ENCODE data around the gene ADAMTS20.

DNA sequence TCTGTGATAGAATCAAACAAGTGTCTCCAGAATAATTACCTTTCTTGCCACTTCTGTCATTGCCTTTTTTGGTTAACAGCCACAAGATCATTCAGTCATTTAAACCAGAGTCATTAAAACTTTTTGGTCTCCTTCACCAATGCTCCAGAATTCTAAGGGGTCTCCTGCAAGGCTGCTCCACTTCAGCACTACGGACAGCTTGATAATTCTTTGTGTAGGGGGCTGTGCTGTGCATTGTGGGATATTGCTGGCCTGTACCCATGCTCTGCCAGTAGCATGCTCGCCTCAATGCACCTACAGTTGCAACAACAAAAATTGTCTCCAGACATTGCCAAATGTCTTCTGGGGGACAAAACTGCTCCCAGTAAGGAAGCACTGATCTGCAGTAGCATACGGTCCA, 7.3 kb downstream of the ADAMTS20 start:
- TF ChIP-seq CTCF (IDR thresholded peaks at IDR 0.05; ENCODE audit: low read depth, low read length, poor library complexity, severe bottlenecking) = no peak
- no peak for TF ChIP-seq EZH2phosphoT487 (IDR thresholded peaks at IDR 0.05; ENCODE audit: borderline replicate concordance, low read length)
